K562 (cell line): ENCODE results near the gene CD84.

Experiments
- CTBP1 ChIP-seq: fragments of 450-650 bp; IDR thresholded peaks from 2 replicates; pipeline ENCODE4 v1.6.1; 2016; ENCODE audit warnings: borderline replicate concordance
- DNMT1 ChIP-seq: fragments of 450-650 bp; IDR thresholded peaks from 2 replicates; pipeline ENCODE4 v1.6.1; 2016; ENCODE audit warnings: antibody characterized with exemption, mild to moderate bottlenecking
- JUNB ChIP-seq: fragments of 450-650 bp; formaldehyde crosslinking; conservative IDR thresholded peaks from 2 replicates; pipeline ENCODE4 v1.4.0; 2020; ENCODE audit warnings: mild to moderate bottlenecking
- POLR2A ChIP-seq: fragments of 450-650 bp; conservative IDR thresholded peaks from 2 replicates; pipeline ENCODE4 v1.6.1; 2016
- RCOR1 ChIP-seq, 2 experiments: IDR thresholded peaks; 2 replicates each; pipeline ENCODE4 v1.6.1; 2012; ENCODE audit warnings: low read depth in 2 of 2, low read length in 2 of 2, borderline replicate concordance in 1 of 2, improper control_type of control experiment in 1 of 2
- ZFX ChIP-seq: sonication (generic); formaldehyde crosslinking; IDR thresholded peaks from 2 replicates; pipeline ENCODE4 v1.8.0; 2022; ENCODE audit warnings: mild to moderate bottlenecking, missing genetic modification reagents, moderate library complexity
- TF ChIP-seq, protein P1 (sequence below), 3 experiments: IDR thresholded peaks in 2 of 3; conservative IDR thresholded peaks in 1 of 3; 2 replicates each; pipeline ENCODE4 v1.5.1; 2011 to 2012; ENCODE audit warnings: low read length in 3 of 3, mild to moderate bottlenecking in 3 of 3, control low read depth in 2 of 3, improper control_type of control experiment in 1 of 3, inconsistent platforms in 1 of 3, low read depth in 1 of 3, mixed read lengths in 1 of 3, moderate library complexity in 1 of 3; ENCODE audit not compliant: insufficient read depth in 2 of 3

DNA sequence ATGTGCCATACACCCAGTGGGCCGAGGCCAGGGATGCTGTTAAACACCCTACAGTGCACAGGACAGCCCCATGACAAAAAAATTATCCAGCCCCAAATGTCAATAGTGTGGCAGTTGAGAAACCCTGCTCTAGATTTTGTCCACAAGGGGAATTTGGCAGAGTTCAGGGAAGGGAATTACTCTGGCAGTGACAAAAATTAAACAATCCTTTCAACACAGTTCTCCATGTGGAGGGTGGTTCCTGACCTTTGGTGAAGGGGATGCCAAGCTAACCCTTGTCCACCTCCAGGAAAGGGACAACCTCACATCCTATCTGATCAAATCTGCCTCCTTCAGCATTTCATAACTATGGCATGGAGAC lies 28.4 kb upstream of the CD84 start:
- TF ChIP-seq CTBP1 (no peak), RCOR1 (IDR thresholded peaks at IDR 0.05; ENCODE audit: borderline replicate concordance in 1 of 2, low read depth in 2 of 2, low read length in 2 of 2) (no peak), DNMT1 (no peak), ZFX (CRISPR knock-in tag) (no peak), POLR2A (no peak), JUNB (CRISPR knock-in tag) (no peak)
- TF ChIP-seq, protein P1, sequence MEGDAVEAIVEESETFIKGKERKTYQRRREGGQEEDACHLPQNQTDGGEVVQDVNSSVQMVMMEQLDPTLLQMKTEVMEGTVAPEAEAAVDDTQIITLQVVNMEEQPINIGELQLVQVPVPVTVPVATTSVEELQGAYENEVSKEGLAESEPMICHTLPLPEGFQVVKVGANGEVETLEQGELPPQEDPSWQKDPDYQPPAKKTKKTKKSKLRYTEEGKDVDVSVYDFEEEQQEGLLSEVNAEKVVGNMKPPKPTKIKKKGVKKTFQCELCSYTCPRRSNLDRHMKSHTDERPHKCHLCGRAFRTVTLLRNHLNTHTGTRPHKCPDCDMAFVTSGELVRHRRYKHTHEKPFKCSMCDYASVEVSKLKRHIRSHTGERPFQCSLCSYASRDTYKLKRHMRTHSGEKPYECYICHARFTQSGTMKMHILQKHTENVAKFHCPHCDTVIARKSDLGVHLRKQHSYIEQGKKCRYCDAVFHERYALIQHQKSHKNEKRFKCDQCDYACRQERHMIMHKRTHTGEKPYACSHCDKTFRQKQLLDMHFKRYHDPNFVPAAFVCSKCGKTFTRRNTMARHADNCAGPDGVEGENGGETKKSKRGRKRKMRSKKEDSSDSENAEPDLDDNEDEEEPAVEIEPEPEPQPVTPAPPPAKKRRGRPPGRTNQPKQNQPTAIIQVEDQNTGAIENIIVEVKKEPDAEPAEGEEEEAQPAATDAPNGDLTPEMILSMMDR (IDR thresholded peaks at IDR 0.05 in 2 of 3, conservative IDR thresholded peaks at IDR 0.05 in 1 of 3; ENCODE audit: insufficient read depth in 2 of 3, low read depth in 1 of 3, low read length in 3 of 3), result no peak
